Dedifferentiated amniotic fluid mesenchymal stem cell (primary cell): ENCODE measurements around the gene INSIG1.

ENCODE experiments used
- DNase-seq: peaks from one replicate; pipeline ENCODE4 v3.0.0-alpha.2; 2016; ENCODE audit errors: extremely low spot score

INSIG1 gene

GRCh38 chr7:155303039-155303593, 5.4 kb downstream of the INSIG1 start:
- DNase-seq: no peak

DNA sequence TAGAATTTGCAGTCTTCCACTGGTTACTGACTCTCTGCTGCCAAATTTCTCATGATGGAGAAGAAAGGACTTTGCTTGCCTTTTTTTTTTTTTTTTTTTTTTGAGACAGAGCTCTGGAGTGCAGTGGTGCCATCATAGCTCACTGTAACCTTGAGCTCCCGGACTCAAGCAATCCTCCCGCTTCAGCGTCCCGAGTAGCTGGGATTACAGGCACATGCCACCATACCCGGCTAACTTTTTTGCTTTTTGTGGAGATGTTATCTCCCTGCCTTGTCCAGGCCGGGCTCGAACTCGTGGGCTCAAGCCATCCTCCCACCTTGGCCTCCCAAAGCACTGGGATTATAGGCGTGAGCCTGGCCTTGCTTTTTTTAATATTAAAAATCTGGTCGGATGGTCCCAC, 6.2 kb downstream of the INSIG1 start:
- DNase-seq: no peak

- DNase-seq: no peak
These were observed 7.7 kb downstream of the INSIG1 start for GRCh38 chr7:155305231-155305904.

- no peak for DNase-seq
These were observed 9.2 kb downstream of the INSIG1 start for GRCh38 chr7:155306673-155307470.

DNA sequence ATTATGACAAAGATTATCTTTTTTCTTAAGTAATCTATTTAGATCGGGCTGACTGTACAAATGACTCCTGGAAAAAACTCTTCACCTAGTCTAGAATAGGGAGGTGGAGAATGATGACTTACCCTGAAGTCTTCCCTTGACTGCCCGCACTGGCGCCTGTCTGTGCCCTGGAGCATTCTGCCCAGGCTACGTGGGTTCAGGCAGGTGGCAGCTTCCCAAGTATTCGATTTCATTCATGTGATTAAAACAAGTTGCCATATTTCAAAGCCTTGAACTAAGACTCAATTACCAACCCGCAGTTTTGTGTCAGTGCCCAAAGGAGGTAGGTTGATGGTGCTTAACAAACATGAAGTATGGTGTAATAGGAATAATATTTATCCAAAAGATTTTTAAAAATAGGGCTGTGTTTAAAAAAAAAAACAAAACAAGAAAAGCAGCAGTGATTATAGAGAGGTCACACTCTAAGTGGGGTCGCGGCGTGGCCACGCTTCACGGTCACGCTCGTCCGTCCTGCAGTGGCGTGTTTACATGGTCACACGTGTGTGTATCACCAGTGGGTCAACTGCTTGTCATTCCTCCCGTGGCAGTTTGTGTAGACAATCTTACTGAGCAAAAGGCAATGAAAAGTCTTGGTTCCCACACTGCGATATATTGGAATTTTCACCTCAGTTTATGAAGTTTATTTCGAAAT, 10.8 kb downstream of the INSIG1 start:
- no peak for DNase-seq

DNA sequence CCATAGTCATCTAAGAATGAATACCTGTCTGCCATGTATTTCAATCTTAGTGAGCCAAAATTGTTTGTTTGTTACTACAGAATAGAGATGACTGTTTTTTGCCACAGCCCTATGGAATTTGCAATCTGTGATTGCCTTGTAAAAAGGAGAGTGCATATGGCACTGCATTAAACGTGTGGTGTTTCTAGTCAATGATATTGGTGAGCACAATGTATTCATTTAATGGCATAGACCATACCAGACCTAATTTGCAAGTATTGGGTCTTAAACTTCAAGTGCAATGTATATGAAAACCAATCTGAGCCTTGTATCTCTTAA, 11.3 kb downstream of the INSIG1 start:
- DNase-seq: no peak

DNA sequence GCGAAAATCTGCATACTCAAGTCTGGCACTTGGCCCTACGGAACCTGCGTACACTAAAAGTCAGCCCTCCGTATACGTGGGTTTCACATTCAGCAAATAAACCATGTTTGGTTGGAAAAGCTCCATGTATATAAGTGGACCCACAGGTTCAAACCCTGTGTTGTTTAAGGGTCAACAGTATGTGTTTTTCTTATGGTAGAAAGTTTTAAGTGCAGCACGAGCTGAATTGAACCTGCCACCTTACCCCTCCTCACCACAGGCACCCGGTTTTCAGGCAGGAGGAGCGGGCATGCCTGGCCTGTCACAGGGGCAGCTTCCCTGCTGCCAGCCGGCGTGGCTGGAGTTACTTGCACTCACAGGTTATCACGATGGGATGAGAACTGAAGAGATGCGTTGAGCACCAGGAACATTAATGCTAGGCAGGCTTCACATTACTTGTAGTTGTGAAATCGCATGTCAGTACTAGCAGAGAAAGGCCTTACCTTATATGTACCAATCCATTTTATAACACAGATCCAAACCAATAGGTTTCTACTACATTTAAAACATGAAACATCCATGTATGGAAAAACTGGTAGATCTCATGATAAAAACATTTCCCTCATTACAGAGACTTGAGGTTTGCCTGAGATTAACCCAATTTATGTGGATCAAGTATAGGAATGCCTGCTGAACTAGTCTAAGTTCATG, 12.9 kb downstream of the INSIG1 start:
- DNase-seq: no peak

- DNase-seq: no peak
These were observed 14.3 kb downstream of the INSIG1 start for GRCh38 chr7:155311826-155312537.

DNA sequence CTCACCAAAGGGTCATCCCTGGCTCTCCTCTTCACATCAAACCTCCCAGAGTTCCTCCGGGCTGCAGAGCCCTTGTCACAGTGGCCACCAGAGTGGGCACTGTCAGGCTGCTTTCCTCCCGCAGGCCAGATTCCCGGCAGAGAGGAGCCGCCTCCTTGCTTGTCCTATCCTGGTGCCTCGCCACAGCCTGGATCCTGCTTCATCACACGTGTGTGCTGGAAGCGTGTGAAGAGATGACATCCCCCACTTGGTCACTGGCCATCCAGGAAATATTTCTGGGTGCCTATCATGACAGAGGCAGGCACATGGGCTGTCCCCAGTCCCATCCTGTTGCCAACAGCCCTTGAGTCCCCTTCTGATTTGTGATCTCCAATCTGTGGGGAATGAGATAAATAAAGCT, 15.0 kb downstream of the INSIG1 start:
- no peak for DNase-seq

DNA sequence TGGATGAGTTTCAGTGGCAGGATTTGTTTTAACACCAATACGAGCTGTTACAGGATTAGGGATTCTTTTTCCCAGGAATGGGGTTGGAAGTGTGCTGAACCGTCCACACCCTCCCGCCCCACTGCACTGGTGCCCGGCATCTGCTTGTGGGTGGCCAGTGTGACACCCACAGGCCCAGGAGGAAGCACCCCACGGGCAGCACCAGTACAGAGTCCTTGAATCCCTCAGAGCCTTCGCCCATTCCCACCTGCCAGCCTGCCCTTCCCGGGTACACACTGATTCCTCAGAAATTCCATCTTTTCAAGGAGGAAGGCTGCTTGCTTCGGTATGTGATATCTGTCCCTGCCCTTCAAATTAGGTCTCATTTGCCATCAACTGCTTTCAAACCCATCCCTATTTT, 15.4 kb downstream of the INSIG1 start:
- DNase-seq: no peak

DNA sequence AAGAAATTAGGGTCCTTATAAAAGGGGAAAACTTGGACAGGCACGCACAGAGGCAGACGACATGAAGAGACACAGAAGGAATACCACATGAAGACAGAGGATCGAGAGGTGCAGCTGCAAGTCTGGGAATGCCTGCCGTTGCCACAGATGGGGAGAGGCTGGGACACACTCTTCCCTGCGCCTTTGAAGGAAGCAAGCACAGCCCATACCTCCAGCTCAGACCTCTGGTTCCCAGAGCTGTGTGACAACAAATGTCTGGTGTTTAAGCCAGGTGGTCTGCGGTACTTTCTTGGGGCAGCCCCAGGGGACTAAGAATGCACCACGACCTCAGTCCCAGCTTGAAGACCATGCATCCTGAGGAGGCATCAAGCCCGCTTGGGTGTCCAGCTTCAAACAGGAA, 18.3 kb downstream of the INSIG1 start:
- no peak for DNase-seq

DNA sequence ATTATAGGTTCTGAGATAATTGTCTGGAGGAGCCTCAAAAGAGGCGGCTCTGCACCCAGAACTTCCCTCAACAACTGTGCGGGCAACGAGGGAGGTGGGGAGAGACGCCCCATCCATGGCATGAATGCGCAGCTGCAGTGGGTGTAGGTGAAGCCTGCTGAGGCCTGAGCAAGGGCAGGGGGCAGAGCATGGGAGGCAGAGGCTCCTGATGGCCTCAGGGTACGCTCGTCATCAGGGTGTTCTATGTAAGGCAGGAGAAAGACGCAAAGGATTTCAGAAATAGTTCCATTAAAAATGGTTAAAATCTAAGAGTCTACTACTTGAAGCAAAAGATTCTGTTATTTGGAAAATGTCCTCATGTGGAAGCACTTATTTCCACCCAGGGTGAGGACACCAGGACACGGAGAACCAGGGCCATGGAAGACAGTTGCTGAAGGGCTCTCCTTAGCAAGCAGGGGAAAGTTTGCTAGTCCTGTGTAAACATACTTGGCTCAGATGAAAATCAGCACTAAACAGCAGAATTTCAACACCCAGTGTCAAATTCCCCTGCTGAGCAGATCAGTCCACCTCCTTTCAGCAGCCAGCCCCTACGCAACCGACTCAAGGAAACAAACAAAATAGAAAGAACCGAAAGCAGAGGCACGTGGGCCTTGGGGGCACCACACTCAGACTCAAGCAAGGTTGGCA, 18.9 kb downstream of the INSIG1 start:
- DNase-seq: no peak

GRCh38 chr7:155317114-155317434, 19.4 kb downstream of the INSIG1 start:
- DNase-seq: no peak

DNA sequence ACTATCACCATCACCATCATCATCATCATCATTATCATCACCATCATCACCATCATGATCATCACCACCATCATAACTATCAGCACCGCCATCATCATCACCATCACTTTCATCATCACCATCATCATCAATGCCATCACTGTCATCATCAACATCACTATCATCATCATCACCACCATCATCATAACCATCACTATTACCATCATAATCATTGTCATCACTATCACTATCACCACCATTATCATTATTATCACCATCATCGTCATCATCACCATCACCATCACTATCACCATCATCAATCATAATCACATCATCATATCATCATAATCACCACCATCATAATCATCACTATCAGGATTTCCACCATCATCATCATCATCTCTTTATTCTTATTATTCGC, 20.6 kb downstream of the INSIG1 start:
- no peak for DNase-seq

DNA sequence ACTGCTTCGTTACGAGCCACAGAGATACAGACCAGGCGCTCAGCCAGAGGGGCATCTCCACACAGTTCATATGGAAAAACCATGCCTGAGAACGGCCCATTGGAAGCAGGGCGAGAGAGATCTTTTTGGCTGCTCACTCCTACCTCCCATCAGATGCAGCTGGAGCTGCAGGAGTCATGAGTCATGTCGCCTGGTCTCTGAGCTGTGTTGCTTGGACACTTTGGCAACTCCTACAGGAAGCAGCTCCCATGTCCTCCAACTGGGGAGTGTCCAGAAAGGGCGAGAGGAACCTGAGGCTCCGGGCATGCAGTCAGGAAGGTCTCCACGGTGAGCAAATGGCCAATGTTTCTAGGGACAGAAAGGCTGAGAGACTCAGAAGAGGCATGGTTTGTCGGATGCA, 24.9 kb downstream of the INSIG1 start:
- DNase-seq: no peak

GRCh38 chr7:155323001-155323638, 25.4 kb downstream of the INSIG1 start:
- DNase-seq: no peak

DNA sequence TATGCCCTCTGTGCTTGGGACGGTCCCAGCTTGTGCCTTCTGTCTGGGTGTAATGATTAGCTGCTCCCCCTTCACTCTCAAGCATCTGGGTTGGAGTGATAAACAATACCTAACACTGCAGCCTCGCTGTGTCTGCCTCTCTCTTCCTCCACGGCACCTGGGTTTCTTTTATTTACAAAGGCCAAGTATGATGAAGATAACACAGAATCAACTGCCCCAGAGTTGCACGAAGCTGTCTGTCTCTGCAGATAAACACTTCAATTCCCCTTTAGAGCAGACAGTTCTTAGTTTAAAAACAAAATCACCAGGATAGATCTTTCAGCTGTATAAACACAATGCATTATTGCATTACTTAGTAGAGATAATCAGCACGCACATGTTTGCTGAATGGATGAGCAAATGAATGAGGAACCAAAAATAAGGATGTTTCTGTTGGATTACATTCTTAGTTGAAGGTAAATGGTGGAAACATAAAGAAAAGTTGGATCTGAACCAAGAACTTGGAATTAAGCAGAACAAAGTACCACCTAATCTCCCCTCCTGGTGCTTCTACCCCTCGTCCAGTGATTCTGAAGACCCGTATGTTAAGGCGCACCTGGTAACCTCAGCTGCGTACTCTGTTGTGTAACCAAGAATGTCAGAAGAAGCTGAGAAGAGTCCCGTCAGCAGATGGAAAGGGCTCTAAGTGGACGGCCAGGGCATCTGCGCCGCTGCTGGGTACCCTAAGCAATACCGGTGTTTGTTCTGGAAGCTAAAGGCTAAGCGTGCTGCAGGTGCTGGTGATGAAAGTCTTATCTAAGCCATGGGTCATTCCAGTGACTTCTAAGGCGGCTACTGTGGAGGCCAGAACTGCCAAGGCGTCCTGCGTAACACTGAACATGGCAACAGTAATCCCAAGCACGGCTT, 26.6 kb downstream of the INSIG1 start:
- DNase-seq: no peak

GRCh38 chr7:155324918-155325235, 27.2 kb downstream of the INSIG1 start:
- no peak for DNase-seq

- DNase-seq: no peak
These were observed 28.7 kb downstream of the INSIG1 start for GRCh38 chr7:155326385-155326784.
